Fibroblast of gingiva (primary cell): ENCODE data around the gene EN1.

ENCODE experiments used
- DNase-seq: peaks from one replicate; pipeline ENCODE4 v3.0.0-alpha.2; 2011; ENCODE audit warnings: low read depth

EN1 gene

DNA sequence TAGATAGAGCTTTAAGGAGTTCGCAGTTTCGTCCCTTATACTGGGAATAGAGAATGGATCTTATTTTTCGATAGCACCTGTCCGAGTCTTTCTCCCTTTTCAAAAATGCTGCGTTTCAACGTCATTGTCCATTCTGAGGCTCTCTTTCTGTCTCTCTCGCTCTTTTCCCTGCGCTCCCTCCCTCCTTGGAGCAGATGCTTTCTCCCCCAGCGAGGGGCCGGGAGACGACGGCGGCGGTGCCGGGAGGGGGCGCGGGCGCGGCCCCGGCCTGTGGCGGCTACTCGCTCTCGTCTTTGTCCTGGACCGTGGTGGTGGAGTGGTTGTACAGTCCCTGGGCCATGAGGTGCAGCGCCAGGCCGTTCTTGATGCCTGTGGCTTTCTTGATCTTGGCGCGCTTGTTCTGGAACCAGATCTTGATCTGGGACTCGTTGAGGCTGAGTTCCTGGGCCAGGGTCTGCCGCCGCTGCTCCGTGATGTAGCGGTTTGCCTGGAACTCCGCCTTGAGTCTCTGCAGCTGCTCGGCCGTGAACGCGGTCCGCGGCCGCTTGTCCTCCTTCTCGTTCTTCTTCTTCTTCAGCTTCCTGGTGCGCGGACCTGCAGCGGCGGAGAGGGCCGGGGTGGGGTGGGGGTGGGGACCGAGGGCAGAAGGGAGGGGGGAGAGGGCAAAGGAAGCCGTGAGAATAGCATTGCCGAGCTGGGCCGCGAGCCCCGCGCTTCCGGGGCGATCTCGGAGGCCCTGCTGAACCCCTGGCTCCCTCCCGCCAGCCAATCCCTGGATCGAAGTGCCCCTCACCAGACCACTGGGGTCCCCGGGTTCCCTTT lies 4.6 kb downstream of the EN1 start:
- DNase-seq = no peak

DNA sequence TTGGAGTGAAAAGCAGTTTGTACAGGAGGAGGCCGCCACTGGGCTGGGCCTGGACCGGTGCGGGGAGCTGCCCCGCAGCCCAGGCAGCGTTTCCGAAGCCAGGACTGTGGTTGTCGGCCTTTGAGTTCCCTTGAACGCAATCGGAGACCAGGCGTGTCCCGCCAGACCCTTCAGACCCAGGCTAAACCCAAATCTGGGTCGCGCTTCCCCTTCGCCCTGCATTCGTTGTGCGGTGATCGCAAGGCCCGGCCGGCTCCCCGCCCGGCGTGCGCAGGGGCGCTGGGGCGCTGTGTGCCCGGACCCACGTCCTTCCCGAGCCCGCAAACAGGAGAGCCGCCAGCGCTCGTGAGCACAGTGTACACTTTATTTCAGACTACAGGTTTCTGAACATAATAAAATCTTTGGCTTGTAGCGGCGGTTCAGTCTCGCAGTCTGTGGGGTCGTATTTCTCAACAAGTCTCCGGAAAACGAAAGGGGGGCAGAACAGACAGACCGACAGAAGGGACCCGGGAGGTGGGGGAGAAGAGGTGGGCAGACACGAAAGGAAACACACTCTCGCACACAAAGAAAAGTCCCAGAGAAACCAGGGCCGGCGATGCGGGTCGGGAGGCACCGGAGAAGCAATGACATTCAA lies 5.5 kb downstream of the EN1 start:
- no peak for DNase-seq

DNA sequence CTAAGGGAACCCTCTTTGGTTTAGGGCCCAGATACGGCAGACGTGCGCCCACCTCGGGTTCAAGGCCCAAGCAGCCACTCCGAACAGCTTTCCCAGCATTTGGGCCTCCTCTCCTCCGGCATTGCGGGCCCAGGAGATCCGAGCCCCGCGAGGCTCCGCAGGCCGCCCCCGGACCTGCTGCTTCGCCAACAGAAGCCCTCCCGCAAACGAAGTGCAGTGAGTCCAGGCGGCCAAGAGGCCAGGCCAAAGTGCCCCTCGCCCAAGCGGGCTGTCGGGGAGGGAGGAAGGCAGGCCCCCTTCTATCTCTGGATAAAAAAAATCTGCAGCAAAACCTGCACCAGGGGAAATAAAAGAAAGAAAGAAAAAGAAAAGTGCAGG lies 6.0 kb downstream of the EN1 start:
- no peak for DNase-seq

DNA sequence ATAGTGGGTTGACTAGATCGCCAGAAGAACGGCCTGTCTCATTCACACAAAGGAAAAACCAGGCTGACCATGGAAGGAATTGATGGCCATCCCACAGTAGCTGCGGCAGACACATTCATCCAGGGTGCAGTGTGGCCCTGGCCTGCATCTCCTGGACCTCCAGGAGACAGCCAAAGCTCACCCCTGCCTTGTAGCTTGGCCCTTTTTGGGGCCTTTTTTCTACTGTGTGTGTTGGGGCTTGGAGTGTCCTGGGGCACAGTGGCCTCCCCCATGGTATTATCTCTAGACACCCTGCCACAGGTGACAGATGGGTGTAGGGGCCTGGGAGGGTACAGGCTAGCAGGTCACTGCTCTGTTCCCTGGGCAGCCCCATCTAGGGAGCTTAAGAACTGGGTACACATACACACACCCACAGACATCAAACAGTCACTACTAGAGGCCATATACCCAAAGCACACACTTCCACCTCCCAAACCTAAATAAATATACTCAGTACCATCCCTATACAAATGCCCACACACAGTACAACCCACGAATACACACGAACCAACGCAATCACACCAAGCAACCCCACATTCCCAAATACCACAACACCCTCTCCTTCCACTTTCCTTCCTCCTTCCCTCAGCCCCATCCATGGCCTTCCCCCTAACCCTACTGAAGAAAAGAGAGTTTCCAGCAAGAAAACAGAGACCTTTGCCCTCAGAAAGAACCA lies 8.6 kb downstream of the EN1 start:
- no peak for DNase-seq

DNA sequence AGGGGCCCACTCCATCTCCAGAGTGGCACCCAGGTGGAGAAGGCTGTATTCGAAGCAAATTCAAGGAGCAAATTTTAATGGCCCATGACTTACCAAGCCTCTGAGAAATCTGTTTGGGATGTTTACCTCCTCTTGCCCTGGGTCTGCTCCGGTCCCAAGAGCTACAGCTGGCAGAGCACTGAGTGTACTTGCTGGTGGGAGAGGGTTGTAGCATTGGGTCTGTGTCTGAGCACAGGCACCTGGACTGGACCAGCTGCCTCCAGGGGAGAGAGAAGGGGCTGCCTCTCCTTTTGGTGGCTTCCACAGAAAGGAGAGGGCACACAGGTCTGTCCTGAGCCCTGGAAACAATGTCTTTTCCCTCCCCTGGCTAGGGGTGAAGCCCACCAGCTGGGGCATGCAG lies 9.8 kb downstream of the EN1 start:
- DNase-seq = no peak

DNA sequence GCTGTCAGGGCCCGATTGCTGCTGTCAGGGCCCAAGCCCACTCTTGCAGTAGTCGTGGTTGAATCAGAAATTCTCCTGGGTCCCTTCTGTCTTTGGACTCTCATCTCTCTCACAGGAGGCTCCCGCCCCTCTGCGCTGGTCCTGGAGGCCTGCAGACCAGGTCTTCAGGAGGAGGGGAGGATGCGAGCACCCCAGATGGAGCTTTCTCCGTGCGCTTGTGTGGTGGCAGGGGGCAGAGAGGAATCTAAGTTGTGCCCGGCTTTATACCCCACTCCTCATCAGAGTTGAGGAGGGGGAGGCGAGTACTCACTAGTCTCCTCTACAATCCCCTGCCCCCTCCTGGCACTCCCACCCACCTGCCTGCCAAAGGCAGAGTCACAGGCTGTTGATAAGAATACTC lies 10.4 kb downstream of the EN1 start:
- DNase-seq = no peak

DNA sequence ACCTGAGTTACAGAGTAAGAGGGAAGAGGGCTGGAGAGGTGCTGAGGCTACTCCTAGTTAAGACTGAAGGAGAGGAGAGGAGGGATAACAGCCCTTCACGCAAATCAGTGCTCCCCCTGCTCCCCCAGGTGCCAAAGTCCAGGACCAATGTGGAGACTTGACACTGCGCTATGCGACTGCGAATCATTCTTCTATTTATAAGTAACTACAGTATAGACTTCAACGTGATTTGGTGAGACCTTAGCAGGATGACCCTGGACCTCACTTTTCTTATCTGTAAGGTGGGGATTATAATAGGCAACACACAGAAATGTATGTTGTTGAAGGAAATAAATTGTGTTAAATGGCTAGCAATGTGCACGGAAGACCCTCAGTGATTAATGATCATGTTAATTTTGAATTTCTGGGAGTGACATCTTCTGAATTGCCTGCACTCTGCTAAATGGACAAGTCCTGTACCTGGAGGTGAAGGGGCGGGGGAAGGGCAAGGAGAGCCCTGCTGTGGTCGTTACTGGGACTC lies 11.0 kb downstream of the EN1 start:
- DNase-seq = no peak

DNA sequence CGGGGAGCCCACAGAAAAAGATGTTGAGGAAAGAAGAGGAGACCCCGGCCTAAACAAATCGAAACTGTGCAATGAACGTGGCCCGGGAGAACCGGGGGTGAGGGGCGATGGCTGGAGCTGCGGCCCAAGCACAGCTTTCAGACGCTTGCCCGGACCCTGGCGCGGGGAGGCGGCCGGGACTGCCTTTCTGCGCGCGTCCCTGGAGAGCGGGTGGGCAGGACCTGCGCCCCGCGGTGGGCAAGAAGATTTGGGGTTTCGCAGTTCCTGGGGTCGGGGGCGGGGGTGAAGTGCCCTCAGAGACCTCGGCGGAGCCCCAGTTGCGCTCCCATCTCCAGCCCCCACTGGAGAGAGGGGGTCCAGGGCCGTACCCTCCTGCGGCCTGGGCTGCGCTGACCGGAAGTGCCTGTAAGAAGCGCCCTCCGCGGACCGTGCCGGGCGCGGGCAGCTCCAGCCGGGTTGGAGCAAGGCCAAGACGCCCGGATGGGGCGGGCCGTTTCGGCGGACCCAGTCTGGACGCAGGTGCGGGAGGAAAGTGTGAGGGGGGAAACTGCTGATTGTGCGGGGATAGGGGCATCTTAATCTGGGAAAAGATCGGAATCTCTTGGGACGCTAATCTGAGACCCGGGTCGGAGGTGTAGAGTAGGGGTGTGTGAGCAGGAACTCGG lies 11.6 kb downstream of the EN1 start:
- DNase-seq = no peak

DNA sequence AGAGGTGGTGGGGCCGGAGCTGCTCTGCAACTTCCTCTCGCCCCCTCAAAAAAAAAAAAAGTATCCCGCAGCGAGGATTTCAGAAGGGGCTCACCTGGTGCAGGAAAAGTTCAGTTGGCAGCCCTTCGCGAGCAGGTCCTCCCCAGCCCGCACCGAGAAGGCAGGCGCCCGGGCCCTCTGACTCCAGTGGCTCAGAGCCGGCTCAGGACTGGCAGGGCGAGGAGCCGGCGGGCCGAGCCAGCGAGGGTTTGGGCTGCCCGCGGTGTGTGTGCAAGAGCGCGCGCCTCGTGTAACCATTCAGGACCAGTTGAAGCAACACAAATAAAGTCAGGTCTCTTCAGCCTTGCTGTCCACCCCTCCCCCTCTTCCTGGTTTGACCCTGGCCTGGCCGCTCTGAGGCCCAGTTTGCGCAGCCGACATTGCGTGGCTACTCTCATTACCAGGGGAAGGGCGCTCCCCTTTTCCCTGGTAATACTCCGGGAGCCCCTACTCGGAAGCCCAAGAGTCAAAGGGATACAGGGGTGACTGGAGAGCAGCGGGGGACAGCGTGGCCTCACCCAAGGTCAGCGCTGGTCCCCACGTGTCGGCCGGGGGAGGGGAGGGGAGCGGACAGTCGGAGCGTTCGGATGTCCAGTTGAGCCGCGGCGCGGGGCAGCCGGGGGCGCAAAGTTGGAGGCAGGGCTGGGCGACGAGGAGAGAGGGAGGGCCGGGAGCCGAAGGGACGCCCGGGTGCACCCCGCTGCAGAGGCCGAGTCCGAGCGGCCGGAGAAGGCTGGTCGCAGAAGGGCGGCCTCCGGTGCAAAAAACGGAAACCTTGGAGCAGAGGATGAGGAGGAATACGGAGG lies 12.3 kb downstream of the EN1 start:
- no peak for DNase-seq

DNA sequence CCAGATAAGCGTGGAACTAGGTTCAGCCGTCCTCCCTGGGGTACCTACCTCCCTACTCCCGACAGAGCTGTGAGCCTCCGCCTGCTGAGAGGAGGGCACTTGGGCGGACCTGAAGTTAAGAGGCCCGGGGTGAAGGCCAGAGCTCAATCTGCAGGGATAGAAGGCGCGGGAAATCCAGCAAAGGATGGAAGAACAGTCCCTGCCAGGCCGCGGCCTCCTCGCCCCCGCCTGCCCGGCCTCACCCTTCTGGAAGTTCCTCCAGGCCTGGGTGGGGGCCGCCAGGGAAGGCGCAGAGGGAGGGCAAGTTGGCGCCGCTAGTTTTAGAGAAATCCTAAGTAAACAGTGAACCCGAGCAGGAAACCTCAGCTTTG lies 13.0 kb downstream of the EN1 start:
- DNase-seq = no peak

DNA sequence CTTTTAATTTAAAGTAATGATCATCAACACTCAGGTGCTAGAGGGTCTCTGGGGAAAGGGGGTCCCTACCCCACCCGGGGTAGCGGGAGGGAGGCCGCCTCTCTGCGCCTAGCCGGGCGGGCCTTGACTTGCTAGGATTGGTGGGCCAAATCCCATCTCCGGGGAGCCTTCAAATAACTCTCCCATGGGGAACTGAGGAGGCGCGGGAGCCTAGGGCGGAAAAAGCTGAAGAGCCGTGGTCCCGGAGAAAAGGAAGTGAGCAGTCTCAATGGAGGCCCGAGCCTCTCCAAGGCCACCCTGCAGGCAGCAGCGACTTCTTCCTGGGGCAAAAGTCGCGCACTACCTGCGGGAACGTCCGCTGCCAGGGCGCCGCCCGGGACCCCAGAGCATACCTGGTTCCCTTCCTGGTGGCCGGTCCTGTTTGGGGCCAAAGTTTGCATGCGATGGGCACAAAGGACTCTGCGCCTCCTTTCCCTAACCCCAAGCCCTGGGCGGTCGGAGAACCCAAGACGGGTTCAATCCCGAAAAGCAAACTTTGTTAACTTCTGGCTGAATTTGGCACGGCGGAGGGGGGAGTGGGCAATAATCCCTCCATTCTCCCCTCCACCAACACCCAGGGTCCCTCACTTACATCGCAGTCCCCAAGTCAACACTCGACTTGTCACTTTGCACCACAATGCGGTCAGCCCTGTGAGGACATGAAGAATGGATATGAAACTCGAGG lies 13.6 kb downstream of the EN1 start:
- no peak for DNase-seq

DNA sequence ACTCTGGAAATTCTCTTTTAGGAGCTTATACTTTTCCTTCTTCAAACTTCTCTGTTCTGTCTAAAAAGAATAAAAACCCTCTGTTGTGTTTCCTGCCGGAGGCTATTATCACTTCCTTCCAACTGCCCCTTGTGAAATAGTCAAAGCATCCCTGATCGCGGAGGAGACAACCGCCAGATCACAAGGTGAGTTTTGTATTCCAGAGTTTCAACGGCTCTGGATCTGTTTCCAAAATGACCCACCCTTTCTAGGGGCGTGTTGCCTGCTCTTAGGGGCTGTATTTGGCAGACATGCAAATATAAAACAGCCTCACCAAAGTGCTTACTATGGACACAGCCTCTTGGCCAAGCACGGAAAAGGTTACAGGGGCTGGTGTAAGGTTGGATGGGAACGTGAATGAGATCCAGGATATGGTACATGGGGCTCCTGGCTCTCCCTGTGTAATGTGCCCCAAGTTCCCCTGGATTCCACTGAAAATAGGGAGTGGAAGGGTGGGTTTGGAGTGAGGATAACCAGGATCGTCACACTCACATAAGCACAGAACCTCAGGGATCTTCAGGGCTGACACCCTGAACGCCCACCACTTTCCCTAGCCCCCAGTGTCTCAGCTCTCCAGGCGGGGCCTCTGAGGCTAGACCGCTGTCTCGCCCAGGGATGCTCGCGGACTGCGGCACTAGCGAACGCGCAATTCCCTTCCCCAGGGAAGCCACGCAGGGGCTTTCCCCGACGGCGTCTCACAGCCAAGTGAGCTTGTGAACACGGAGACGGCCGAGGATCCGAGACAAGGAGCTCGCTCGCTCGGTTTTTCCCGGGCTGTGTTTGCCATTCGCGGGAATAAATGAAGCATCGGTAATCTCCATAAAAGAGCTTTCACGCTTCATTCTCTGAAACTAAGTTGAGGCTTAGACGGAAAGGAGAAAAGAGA lies 14.4 kb downstream of the EN1 start:
- no peak for DNase-seq

DNA sequence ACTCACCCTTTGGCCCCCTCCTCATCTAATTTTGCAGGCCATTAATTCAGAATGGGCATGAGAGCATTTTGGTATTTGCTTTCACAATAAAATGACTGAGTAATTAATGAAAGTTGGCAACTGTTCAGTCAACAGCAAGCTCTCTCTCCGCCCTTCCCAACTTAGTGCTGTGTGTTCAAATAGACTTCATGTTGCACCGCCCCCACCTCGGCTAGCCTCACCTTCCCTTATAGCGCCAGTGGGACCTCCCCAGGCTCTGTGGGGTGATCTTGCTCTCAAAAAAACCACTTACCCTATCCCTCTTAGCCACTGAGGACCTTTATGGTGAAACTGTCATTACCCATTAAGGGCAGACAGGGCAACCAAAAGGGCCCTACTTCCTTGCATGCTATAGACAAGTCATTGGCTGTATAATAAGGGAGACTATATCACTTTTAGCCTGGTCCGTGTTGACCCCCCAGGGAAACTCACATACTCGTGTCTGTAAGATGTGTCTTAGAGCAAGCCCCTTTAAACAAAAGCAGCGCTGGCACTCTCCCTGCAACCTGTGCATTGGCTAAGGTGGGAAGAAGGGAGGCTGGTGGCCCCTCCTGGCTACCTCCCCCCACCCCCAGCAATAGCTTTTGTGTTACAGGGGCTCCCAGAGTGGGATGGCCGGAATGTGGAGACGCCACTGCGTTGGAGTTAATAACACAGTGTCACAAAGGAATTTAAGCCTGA lies 15.2 kb downstream of the EN1 start:
- DNase-seq = no peak

DNA sequence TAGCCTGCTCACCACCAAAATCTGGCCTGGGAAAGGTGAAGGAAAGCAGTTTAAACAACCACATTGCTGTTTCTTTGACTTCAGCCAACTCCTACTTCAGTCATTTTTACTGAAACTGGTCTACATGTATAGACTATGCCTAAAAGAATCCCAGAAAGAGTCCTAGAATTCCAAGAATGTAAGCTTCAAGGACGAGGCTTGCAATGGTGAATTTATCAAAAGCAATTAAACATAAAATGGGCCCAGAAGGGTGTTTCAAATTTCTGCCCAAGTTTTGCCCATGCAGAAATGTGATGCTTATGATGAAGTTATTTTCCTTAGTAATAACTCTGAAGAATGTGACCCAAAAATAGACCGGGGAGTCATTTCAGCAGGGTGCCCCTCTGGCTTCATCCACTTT lies 16.6 kb downstream of the EN1 start:
- DNase-seq = no peak

DNA sequence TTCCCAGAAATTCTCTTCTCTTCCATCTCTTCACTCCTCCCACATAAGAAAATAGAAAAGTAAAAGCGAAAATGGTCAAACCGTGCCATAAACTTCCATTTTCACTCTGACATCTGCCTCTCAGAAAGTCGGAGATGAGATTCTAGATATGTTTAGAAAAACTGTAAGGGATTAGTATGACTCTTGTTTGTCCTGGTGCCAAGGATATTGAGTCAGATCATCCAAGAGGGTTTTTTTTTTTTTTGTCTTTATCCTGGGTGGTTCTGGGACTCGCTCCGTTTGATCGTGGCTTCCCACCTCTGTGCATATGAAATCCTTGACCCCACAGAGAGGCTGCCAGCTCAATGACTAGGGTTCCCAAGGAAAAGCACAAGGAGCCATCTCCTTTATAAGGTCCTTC lies 17.3 kb downstream of the EN1 start:
- no peak for DNase-seq

DNA sequence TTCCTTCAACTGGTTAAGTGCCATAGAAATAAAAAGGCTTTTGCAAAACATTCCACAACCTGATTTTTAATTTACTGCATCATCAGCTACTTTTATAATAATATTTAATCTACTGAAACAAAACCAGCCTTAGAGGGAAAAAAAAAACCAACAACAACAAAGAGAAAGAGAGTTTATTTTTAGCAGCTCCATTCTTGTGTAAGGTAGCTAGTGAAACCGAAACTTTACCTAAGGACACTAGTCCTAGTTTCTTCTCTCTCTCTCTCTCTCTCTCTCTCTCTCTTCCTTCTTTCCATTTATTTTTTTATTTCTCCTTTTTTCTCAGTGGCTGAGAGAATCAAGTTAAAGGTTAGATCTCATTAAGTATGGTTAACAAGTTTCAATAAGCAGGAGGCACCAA lies 21.4 kb downstream of the EN1 start:
- no peak for DNase-seq

DNA sequence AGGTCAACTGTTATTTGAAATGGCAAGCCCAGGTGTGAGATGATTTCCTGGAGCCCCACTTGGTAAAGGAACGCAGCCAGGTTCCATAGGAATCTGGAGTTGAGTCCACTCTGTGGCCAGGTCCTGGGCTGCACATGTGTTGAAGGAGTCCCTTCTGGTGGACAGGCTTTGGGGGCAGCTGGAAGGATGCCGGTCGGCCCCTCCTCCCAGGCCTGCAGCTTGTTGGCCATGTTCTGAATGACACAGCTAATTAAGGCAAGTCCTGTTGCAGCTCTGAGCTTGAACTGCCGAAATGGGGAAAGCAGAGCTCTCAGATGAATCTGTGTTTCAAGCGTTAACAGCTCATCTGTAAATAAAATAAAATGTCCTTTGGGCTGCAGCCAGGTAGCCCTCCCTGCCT lies 23.8 kb downstream of the EN1 start:
- DNase-seq = no peak

DNA sequence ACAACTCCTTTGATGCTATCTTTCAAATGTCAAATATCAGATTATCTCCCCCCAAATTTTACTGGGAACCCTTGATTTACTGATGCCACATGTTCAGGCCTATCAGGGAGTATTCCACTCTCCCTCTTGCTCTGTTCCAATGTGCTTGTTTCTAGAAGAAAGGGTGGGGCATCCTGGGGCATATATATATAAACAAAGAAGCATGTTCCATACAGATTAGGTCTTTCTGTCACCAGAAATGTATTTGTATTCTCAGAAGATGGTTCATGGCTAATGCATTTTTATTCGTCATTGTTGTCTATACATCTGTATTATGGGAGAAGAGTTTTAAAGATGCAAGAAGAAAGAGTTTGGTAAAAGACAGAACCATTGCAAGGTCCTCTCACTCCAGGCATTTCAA lies 24.9 kb downstream of the EN1 start:
- DNase-seq = no peak

DNA sequence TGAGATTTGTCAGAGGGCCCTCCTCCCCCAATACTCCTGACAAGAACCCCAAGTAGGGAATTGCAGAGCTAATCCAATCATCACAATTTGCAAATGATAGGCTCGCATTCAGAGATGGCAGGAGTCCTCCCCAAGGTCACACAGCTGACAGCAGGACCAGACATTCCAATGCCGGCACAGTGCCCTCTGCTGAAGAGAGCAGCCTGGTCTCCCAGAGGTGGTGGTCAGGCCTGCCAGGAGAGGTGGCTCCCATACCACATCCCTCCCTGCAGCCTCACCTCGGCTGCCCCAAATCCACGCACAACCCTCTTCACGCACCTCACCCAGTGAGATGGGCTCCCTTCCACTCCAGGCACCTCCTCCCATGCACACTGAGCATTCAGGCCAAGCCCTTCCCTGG lies 25.4 kb downstream of the EN1 start:
- DNase-seq = no peak
